ENCODE results near the gene MYLIP.
A peak's percentile ranks its signal among the peaks of the same experiment; 100 is the strongest.

MYLIP gene

GRCh38 chr6:16141514-16141913 is 12.6 kb downstream of the MYLIP start:
- no peak for DNase-seq (ENCODE audit: low spot score)

GRCh38 chr6:16145038-16145437 is 16.2 kb downstream of the MYLIP start:
- DNase-seq (ENCODE audit: low spot score) = no peak

DNA sequence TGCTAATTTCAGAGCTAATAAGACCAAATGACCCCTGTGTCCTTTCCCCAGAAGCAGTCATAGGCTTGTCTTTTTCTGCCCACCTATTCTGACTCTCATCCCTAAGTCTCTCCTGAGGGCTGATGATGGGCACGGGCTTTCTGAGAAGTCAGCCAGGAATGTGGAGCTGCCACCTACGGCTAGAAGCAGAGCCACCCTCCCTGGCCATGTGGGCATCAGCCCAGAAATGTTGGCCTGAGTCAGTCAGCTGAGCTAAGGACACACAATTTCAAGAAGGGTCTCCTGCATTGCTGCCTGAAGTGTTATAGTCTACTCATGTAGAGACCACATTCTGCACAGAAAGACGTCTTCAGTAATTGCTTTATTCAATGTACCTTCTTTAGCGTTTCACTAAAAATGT is 17.1 kb downstream of the MYLIP start:
- no peak for DNase-seq (ENCODE audit: low spot score)

DNA sequence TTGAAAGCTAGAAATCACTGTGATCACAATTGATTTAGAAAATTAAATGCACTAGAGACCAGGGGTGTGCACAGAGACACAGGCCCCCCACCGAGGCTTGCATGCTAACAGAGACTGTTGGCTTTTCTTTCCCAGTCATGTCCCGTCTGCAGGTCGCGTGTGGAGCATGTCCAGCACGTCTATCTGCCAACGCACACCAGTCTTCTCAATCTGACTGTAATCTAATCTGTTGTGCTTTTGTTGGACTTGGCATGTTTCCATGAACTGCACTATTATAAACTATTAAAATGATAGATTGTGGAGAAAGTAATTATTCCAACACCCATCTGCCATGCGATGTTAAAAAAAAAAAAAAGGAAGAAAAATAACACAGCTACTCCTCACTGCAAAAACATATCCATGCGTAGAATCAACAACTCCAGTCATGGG is 17.7 kb downstream of the MYLIP start:
- DNase-seq (ENCODE audit: low spot score) = no peak

DNA sequence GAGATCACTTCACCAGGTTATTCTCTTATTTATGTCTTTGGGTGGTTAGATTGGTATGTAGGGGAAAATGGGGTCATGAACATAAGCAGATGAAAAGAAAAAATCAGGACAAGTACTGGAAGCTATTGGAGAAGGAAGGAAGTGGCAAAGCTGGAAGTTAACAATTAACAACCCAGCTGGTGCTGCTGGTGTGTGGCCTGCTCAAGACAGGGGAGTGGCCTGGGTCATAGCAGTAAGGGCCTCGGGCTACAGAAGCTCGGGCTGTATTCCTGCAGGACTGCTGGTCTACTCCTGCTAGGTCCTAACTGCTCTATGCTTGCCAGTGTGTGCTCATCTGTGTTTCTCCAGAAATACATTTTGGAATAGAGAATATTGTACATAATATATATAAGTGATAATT is 19.6 kb downstream of the MYLIP start:
- no peak for DNase-seq (ENCODE audit: low spot score)

DNA sequence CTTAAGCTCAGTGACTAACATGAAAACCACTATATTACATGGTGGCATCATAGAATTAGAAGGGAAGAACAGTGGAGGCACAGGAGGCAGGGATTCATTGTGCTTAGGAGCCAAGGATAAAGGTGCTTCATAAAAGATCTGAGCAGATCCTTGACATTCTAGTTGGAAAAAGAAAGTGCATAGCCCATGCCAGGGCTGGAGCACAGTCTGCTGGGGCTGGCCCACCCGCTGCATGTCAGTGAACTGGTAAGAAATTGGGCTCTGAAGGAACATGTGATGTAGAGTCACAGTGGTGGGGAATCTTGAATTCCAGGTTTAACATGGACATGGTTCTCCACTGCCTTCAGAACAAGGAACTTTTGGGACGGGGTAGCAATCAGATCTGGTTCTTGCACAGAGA is 20.4 kb downstream of the MYLIP start:
- no peak for DNase-seq (ENCODE audit: low spot score)

DNA sequence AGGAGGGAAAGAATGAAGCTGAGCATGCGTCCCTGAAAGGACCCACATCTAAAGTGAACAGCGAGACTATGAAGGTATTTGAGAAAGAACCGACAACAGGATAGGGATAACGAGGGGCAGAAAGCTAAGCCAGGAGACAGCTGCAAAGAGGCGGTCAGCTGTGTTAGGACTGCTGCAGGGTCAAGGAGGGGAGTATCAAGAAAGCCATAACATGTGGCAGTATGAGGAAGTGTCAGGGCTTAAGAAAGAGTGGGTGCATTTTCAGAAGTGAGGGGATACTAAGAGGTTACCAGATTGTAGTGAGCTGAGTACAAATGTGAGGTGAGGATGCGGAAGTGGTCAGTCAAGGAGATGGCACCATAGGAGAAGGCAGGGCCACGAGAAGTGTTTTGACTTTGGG is 21.2 kb downstream of the MYLIP start:
- DNase-seq (ENCODE audit: low spot score) = no peak

DNA sequence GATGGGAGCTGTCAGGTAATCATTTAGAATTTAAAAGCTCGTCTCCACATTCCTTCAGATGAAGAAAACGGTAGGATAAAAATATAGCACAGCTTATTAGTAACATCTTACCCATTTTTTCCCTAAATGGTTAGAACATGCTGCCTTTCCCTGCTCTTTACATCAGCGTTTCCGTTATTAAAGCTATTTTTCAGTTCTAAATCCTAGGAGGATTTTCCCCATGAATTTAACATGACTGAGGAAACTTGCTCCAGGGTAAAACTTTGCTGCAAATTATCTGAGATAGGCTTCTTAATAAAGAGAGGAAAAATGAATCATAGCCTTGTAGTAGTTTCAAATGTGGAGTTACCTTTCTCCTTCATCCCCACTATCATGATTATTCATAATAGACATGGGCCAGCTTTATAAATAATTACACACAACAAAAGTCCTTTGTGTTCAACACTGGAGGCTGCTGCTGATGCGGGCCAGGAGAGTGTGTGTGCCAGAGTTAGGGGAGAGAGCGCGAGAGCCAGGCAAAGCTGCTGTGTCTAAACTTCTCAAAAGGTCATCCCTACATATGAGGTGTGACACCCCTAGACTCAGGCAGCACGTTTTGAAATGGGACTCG is 24.4 kb downstream of the MYLIP start:
- DNase-seq (ENCODE audit: low spot score) = no peak

GRCh38 chr6:16154904-16155303 is 26.0 kb downstream of the MYLIP start:
- DNase-seq (ENCODE audit: low spot score) = peak; percentile 91

GRCh38 chr6:16157492-16157891 is 28.6 kb downstream of the MYLIP start:
- no peak for DNase-seq (ENCODE audit: low spot score)

- DNase-seq (ENCODE audit: low spot score) = no peak
Measured at GRCh38 chr6:16157909-16158308, 29.0 kb downstream of the MYLIP start.

DNA sequence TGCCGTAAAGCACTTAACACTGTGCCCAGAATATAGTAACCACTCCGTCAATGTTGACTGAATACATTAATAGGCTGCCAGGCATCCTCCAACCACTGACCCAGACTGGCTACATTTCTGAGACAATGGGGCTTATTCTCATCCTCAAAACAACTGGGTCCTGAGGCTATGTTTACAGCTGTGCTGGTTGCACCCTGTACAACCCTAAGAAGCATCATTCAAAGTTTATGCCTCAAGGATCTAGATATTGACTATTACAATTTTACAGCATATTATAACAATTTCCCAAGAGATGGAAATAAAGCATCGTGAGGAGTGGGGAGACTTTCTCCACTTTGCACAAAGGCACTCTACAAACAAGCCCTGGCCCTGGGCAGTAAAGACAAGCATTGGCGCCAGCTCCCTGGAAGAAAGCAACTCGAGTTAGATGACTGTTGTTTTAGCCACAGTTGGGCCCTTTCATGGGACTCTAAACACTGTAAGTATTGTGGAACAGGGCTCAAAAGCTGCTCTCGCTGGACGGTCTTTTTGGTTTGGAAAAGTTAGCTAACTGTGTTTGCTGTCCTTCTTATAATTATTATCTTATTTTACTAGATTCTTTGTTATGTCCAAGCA is 30.2 kb downstream of the MYLIP start:
- no peak for DNase-seq (ENCODE audit: low spot score)

DNA sequence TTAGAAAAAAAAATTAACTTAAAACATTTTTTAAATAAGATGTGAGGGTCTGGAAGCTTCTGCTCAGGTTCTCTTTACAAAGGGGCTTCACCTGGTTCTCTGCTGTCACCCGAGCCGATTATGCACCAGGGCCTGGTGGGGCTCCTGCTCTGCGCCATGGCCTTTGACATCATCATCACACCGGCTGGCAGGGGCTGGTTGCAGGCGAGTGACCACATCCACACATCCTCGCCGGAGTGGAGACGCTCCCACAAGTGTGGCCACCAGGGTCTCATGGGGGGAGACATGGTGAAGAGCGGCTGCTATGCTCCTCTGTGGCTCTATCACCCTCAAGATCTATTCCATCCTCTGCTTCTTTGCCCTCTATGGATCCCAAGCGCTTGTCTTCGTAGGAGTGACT is 31.9 kb downstream of the MYLIP start:
- DNase-seq (ENCODE audit: low spot score) = no peak

DNA sequence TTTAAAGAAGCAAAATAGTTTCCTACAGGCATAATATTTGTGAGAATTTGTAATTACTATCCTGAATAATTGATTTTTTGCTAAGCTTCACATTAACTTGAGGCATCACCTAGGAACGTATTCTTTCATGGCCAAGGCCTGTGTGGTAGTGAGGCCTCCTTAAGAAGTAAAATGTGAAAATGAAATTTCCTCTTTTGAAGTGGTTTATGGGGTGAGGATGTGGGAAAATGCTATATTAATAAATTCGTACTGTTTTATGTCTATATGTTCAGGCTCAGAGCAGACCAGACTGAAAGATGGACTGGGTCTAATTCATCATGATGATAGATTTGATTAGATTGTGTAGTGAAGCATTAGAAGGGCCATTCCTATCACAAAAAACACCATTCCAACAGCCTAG is 33.1 kb downstream of the MYLIP start:
- no peak for DNase-seq (ENCODE audit: low spot score)

GRCh38 chr6:16163066-16163465 is 34.2 kb downstream of the MYLIP start:
- DNase-seq (ENCODE audit: low spot score) = no peak

- DNase-seq (ENCODE audit: low spot score) = no peak
Measured at GRCh38 chr6:16163535-16164300, 34.8 kb downstream of the MYLIP start.

GRCh38 chr6:16165641-16166040 is 36.8 kb downstream of the MYLIP start:
- no peak for DNase-seq (ENCODE audit: low spot score)

DNA sequence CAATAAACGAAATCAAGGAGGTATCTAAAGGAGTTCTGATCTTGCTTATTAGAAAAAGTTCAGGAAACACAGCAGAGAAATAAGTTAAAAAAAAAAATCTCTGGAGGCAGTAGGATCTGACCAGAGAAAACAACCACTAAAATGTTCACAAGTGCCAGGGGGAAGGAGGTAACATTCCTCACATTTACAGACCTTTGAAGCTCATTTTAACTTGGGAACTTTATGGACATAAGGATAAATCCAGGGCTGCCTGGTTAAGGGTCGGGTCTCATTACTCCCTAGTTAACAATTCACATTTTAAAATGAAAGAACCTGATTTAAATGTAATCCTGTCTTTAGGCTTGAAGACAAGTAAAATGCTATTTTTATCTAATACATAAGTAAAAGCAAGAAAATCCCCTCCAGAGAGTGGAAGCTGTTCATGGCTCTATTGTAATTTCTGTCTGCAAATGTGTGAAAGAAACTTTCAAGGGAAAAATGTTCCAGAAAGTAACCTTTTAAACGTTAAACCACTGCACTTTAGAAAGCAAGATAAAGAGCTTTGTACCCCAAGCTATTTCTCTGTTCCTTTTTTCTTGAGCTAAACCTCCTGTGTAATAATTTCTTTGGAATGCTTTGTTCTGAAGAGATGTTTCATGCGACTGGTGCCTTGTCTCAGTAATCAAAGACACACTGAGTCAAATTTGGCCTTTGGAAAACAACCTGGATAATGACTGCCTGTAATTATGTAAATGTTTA is 38.2 kb downstream of the MYLIP start:
- no peak for DNase-seq (ENCODE audit: low spot score)

DNA sequence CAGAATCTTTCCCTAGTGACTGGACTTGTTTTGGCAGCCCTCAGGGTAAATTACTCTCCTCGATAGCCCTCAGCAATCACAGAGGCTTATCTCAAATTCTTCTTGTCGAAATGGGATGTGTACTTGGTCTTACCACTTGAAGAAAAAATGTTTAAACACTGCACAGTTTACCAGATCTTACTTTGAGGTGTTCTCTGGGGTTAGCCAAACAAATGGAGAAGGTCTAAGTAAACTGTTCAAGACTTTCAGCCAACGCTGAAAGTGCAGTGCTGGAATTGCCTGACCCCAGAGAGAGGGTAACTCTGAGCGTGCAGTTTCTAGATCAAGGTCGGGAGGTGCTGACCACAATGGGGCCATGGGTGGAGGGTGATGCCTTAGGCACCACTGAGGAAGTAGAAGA is 39.2 kb downstream of the MYLIP start:
- DNase-seq (ENCODE audit: low spot score) = no peak

DNA sequence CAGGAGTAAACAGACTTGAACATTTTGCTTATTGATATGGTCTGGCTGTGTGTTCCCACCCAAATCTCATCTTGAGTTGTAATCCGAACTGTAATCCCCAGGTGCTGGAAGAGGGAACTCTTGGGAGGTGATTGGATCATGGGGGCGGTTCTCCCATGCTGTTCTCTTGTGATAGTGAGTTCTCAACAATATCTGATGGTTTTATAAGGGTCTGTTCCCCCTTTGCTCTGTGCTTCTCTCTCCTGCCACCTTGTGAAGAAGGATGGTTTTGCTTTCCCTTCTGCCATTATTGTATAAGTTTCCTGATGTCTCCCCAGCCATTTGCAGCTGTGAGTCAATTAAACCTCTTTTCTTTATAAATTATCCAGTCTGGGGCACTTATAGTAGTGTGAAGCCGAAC is 40.0 kb downstream of the MYLIP start:
- DNase-seq (ENCODE audit: low spot score) = no peak

DNA sequence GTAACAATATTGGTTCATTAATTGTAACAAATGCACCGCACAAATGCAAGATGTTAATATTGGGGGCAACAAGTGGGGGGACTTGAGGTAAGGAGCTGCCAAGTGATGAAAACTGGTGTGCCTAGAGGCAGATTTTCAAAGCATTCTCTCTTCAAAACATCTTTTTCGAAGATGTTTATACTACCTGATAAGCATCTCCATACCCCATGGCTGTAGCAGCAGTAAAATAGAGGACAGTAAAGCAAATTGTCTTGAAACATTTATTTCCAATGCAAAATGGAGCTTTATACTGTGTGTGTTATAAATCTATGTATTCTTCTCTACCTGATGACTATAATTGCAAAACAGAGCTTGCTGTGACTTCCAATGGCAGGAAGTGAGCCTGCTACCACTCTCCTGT is 42.5 kb downstream of the MYLIP start:
- no peak for DNase-seq (ENCODE audit: low spot score)

DNA sequence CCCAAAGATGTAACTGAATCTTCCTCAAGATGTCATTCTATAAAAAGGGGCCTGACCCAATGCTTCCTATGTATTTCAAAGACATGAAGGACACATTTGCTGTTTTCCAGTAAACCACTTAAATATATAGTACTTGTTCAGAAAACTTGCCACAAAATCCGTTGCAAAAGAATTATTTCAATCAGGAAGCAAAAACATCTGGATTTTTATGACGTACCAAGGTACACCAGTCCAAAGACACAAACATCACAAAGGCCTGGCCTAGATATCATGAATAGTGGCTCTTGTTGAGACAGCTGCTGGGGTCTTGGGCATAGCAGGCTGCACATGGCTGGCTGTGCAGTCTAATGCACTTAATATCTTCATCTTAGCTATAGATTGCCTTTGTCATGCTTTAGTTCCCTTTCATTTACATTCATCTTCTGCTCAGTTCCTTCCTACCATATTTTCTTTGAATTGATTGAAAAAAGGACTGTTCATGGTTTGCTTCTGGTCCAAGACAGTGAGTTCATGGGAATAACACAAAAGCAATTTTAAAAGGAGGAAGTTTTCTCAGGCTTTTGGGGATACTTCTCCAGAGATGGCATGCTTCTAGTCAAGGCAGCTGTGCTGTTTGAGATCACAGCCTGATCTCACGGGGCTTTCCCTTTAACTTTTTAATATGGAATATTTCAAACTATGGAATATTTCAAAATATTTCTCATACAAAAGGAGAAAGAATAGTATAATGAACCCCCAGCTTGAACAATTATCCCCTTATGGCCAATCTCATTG is 44.5 kb downstream of the MYLIP start:
- no peak for DNase-seq (ENCODE audit: low spot score)

Data from left forelimb (tissue), 1 donor.